DND-41 (cell line): Measurements from ENCODE around the gene HBE1.
"Not testable (repeated sequence)": the region's sequence is repeated elsewhere in the genome, so short reads cannot be mapped to it uniquely, and the experiment has no call there.

Experiments
- ATAC-seq: fragments of 200-7000 bp; cut with Tn5 transposase; 3 replicates; pipeline ENCODE4 v1.9.1; 2021; ENCODE audit warnings: low read depth; ENCODE audit not compliant: insufficient read depth
- DNase-seq: peaks from one replicate; pipeline ENCODE4 v3.0.0-alpha.2; 2020
- H2AFZ ChIP-seq: 2 replicates; pipeline ENCODE4 v1.6.0; 2012; ENCODE audit warnings: low read depth, low read length
- H3K27ac ChIP-seq: 2 replicates; pipeline ENCODE4 v1.5.1; 2012; ENCODE audit warnings: low read length, inconsistent platforms
- H3K27me3 ChIP-seq: fragments of 200-600 bp; sonication (generic); 2 replicates; pipeline ENCODE4 v1.6.0; 2012; ENCODE audit warnings: low read length, mild to moderate bottlenecking, inconsistent platforms; ENCODE audit not compliant: insufficient read depth, poor library complexity
- H3K36me3 ChIP-seq: 2 replicates; pipeline ENCODE4 v1.5.1; 2012; ENCODE audit warnings: low read length, inconsistent platforms; ENCODE audit not compliant: insufficient read depth
- H3K4me1 ChIP-seq: 2 replicates; pipeline ENCODE4 v1.5.1; 2012; ENCODE audit warnings: mild to moderate bottlenecking, low read length; ENCODE audit not compliant: insufficient read depth
- H3K4me2 ChIP-seq: 2 replicates; pipeline ENCODE4 v1.6.0; 2012; ENCODE audit warnings: mild to moderate bottlenecking, moderate library complexity, low read length, inconsistent platforms; ENCODE audit not compliant: insufficient read depth
- H3K4me3 ChIP-seq, 2 experiments: fragments of 200-600 bp in 1 of 2; shearing (Covaris generic) in 1 of 2; 2 replicates each; pipeline ENCODE4 v1.5.1; 2012 to 2016; ENCODE audit warnings: inconsistent platforms in 2 of 2, low read length in 2 of 2, mild to moderate bottlenecking in 2 of 2, low read depth in 1 of 2, moderate library complexity in 1 of 2
- H3K79me2 ChIP-seq: 2 replicates; pipeline ENCODE4 v1.6.0; 2012; ENCODE audit warnings: low read length, inconsistent platforms; ENCODE audit not compliant: insufficient read depth
- H3K9ac ChIP-seq: 2 replicates; pipeline ENCODE4 v1.6.0; 2012; ENCODE audit warnings: low read depth, mild to moderate bottlenecking, inconsistent platforms, low read length, moderate library complexity
- H3K9me3 ChIP-seq: 2 replicates; pipeline ENCODE4 v1.5.1; 2012; ENCODE audit warnings: low read length, moderate library complexity, mild to moderate bottlenecking, inconsistent platforms; ENCODE audit not compliant: insufficient read depth, severe bottlenecking
- H4K20me1 ChIP-seq: 2 replicates; pipeline ENCODE4 v1.6.0; 2012; ENCODE audit warnings: low read length; ENCODE audit not compliant: insufficient read depth
- CTCF ChIP-seq: IDR thresholded peaks from 2 replicates; pipeline ENCODE4 v1.5.1; 2012; ENCODE audit warnings: borderline replicate concordance, low read length, moderate library complexity, mild to moderate bottlenecking; ENCODE audit not compliant: poor library complexity, severe bottlenecking; ENCODE audit errors: extremely low read depth
- EZH2 ChIP-seq: IDR thresholded peaks from 3 replicates; pipeline ENCODE4 v1.6.1; 2012; ENCODE audit warnings: borderline replicate concordance, low read depth, mild to moderate bottlenecking, moderate library complexity, low read length, inconsistent platforms; ENCODE audit not compliant: severe bottlenecking

HBE1 gene

GRCh38 chr11:5258543-5259262 is 11.0 kb downstream of the HBE1 start:
- no peak overlapping the region for H3K9ac ChIP-seq
- ATAC-seq: no peak
- no peaks in the 10 kb centered on the region for H3K4me1 ChIP-seq
- no peak overlapping the region for H2AFZ ChIP-seq
- no peak overlapping the region for H3K4me2 ChIP-seq
- no peaks in the 10 kb centered on the region for H3K36me3 ChIP-seq
- H3K27ac ChIP-seq: no peak overlapping the region
- H4K20me1 ChIP-seq: no peaks in the 10 kb centered on the region
- H3K4me3 ChIP-seq: no peak overlapping the region
- TF ChIP-seq CTCF (no peak), EZH2 (no peak)
- DNase-seq: no peak
- H3K27me3 ChIP-seq: no peaks in the 10 kb centered on the region
- H3K9me3 ChIP-seq: no peaks in the 10 kb centered on the region
- H3K79me2 ChIP-seq: no peaks in the 10 kb centered on the region

- Histone ChIP-seq H3K4me2 (no peak overlapping the region), H3K79me2 (no peaks in the 10 kb centered on the region), H4K20me1 (no peaks in the 10 kb centered on the region), H3K4me1 (no peaks in the 10 kb centered on the region), H3K27me3 (no peaks in the 10 kb centered on the region), H3K36me3 (no peaks in the 10 kb centered on the region), H3K27ac (no peak overlapping the region), H3K9me3 (no peaks in the 10 kb centered on the region), H3K4me3 (no peak overlapping the region), H3K9ac (no peak overlapping the region), H2AFZ (no peak overlapping the region)
- DNase-seq: no peak
- ATAC-seq: no peak
- TF ChIP-seq EZH2: no peak
- TF ChIP-seq CTCF: no peak
Observed at GRCh38 chr11:5257296-5257695, 12.4 kb downstream of the HBE1 start.

GRCh38 chr11:5254646-5255413 is 14.9 kb downstream of the HBE1 start, which contains the start of gene HBG2:
Gene HBG2 (minus strand): TSS chr11:5254781. CDS start chr11:5254728, 53 bp downstream.
- H3K9me3 ChIP-seq, H3K79me2 ChIP-seq, H4K20me1 ChIP-seq, DNase-seq, H3K4me3 ChIP-seq, H3K4me2 ChIP-seq, H3K27ac ChIP-seq, H2AFZ ChIP-seq, ATAC-seq, H3K4me1 ChIP-seq, H3K36me3 ChIP-seq, H3K9ac ChIP-seq, H3K27me3 ChIP-seq: not testable (repeated sequence)

- not testable (repeated sequence) for H3K9me3 ChIP-seq, H3K4me3 ChIP-seq
Observed at GRCh38 chr11:5254023-5254422, 15.7 kb downstream of the HBE1 start.

GRCh38 chr11:5253440-5253839 is 16.3 kb downstream of the HBE1 start:
- not testable (repeated sequence) for ATAC-seq, H3K4me2 ChIP-seq, H3K27me3 ChIP-seq, H3K27ac ChIP-seq, H3K36me3 ChIP-seq, H4K20me1 ChIP-seq, H2AFZ ChIP-seq, H3K79me2 ChIP-seq, H3K9me3 ChIP-seq, H3K4me1 ChIP-seq, H3K4me3 ChIP-seq, DNase-seq, H3K9ac ChIP-seq

More at GRCh38 chr11:5254023-5254422, 15.7 kb downstream of the HBE1 start:
- H3K36me3 ChIP-seq, H3K79me2 ChIP-seq, DNase-seq, H3K4me1 ChIP-seq, H4K20me1 ChIP-seq, ATAC-seq, H3K4me2 ChIP-seq, H3K9ac ChIP-seq, H2AFZ ChIP-seq, H3K27me3 ChIP-seq, H3K27ac ChIP-seq: not testable (repeated sequence)
